HL-60 (cell line): ENCODE data around the gene OR10V1.

Experiments
- CTCF ChIP-seq: IDR thresholded peaks from one replicate; pipeline ENCODE4 v1.5.1; 2011; ENCODE audit warnings: low read length, control low read depth, inconsistent platforms; ENCODE audit not compliant: insufficient read depth
- POLR2AphosphoS5 ChIP-seq: IDR thresholded peaks from 2 replicates; pipeline ENCODE4 v1.6.1; 2012; ENCODE audit warnings: low read depth
- REST ChIP-seq: IDR thresholded peaks from 2 replicates; pipeline ENCODE4 v1.6.1; 2012; ENCODE audit warnings: low read depth; ENCODE audit not compliant: insufficient replicate concordance

GRCh38 chr11:59728154-59728553 lies 14.5 kb upstream of the OR10V1 start:
- no peak for TF ChIP-seq REST
- no peak for TF ChIP-seq POLR2AphosphoS5
- TF ChIP-seq CTCF, result no peak
